GM18520 (cell line): ENCODE results near the gene TMEM234.

ENCODE experiments used
- ATAC-seq: cut with Tn5 transposase; IDR thresholded peaks from one replicate; pipeline ENCODE4 v1.9.1; 2021; ENCODE audit not compliant: unreplicated experiment

TMEM234 gene

GRCh38 chr1:32240140-32240951, 18.2 kb upstream of the TMEM234 start:
- ATAC-seq: no peak

DNA sequence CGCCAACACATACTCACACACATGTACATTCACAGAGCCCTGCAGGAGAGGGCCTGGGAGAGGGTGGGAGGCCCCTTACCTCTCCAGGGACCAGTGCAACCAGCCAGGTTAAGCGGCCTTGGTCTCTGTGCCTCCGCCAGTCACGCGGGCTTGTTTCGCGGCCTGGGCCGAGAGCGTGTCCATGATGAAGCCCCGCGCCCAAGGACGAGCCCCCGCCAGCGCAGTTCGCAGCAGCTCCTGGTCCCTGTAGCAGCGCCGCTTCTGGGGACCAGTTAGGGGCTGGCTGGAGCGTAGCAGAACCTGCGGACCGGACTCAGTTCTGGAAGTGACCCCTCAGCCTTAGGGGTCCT, 17.6 kb upstream of the TMEM234 start:
- ATAC-seq: no peak

DNA sequence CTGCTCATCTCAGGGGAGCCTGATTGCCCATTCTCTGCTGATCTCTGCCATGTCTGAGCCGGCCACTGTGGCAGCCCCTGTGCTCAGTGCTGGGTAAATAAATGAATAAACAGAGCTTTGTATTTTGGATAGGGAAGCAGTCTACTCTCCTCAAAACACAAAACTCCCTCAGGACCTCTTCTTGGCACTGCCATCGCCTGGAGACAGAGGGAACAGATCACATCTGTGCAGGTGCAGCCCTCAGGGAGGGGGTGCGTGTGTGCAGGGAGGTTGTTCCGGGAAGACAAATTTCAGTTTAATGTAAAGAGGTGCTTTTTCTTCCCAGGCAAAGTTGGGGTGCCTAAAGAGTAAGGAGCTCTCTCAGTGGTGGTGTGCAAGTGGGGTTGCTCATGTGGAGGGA, 17.2 kb upstream of the TMEM234 start:
- ATAC-seq: no peak

- no peak for ATAC-seq
These were observed 12.6 kb upstream of the TMEM234 start for GRCh38 chr1:32234792-32235191.

GRCh38 chr1:32232558-32233304, 10.6 kb upstream of the TMEM234 start:
- ATAC-seq: no peak

DNA sequence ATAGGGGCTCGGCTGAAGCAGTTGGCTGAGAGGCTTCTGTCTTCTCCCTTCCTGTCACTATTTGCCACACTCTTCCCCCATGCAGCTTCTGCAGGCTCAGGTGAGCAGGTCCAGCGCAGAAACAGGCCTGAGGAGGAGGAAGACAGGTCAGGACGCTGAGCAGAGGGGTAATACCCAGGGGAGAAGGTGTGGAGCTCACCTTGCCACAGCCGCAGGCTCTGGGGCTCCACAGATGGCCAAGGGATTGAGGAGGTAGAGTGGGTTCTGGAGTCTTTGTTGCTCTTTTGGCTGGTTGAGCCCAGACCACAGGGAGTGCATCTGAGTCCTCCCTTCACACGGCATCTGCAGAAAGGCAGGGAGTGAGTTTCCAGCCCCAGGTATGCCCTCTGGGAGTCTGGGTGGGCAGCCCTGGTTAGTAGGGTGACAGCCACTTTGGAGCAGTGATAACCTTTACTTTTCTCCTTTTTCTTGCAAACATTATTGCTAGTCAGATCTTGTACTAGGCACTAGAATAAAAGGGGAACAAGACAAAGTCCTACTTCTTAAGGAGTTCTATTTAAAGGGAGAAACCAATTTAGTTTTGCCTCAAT, 9.8 kb upstream of the TMEM234 start:
- ATAC-seq: no peak

GRCh38 chr1:32228771-32229170, 6.6 kb upstream of the TMEM234 start:
- no peak for ATAC-seq

DNA sequence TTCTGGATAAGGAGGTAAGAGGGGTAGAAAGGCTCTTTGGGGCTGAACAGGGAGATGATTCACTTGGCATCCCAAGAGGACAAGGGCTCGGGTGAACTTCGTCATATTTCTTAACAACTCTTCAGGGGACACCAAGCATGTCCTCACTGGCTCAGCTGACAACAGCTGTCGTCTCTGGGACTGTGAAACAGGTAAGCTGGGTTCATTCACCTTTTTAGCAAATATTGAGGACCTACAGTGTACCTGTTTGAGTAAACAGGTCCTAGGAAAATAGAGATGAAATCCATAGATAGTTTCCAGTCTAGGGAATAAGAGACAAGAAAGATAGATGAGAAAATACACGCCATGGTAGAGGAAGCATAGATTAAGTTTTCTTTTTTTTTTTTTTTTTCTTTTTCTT, 2.1 kb upstream of the TMEM234 start:
- ATAC-seq: no peak

- ATAC-seq: no peak
These were observed 1.5 kb upstream of the TMEM234 start for GRCh38 chr1:32223683-32224082.

DNA sequence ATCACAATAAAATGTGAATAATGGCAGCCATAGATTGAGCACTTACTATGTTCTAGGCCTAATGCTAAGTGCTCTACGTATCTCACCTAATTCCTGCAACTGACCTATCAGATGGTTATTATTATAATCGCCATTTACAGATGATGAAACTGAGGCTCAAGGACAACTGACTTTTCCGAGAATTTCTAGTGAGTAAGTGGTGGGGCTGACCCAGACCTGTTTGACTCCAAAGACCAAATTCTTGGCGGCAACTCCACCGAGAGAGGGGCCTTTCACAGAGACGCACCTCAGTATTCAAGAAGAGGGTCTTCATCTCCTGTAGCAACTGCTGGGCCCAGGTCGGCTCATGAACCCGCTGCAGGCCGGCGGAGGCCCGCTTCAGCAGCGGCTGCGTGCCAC, 573 bp downstream of the TMEM234 start:
- ATAC-seq: no peak

GRCh38 chr1:32220746-32221580, 1.2 kb downstream of the TMEM234 start:
- ATAC-seq: no peak

GRCh38 chr1:32219022-32219421, 3.1 kb downstream of the TMEM234 start:
- ATAC-seq: no peak

DNA sequence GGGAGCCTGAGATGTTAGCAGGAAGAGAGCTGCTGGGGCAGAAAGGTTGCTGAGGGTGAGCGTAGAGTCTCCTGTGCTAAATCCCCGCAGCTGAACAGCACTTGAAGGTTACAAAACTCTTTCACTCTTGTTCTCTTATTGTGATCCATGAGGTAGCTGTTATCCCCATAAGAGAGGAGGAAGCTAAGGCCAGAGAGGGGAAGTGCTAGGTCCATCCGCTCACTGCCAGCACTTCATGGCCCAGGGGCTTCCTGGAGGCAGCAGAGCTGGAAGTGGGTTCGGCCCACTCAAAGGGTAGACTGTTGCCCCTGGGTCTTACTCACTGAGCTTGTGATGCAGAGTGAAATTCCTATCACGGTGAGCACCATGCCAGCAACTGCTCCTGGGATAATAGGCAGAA, 5.6 kb downstream of the TMEM234 start:
- ATAC-seq: no peak

DNA sequence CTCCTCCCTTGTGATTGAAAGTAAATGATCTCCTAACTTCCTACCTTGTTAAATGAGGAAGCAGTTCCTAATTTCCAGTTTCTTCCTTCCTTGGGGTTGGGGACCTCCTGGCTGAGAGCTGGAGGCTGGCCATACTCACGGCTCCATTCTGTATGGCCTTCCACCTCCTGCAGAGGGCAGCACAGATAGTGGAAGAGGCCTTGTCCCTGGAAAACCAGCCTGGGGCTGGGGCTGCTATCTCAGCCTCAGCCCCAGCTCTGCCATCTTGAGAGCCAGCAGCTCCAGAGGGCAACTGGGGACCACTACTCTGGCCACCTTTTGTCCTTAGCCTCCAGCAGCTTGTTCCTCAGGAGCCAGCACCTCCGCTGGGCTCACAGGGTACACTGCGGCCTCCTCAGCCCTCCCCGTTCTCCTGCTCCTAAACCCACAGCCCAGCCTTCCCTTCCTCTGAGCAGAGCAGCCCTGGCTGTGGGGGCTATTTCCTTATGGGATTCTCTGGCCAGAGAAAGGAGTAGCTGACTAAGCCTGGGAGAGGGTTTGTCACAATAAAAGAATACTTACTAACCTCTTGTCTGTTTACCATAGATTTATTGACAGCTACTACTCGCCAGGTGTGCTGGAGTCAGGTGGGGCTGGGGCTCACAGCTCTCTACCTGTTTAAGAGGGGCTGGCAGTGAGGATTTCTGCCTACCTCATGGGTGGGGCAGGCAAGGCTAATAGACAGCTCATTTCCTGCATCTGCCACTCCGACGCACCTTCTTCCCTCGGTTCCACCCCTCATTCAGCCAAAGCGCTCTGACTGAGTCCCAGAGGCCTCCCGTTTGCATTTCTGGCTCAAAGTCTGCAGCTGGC, 6.3 kb downstream of the TMEM234 start:
- ATAC-seq: no peak

DNA sequence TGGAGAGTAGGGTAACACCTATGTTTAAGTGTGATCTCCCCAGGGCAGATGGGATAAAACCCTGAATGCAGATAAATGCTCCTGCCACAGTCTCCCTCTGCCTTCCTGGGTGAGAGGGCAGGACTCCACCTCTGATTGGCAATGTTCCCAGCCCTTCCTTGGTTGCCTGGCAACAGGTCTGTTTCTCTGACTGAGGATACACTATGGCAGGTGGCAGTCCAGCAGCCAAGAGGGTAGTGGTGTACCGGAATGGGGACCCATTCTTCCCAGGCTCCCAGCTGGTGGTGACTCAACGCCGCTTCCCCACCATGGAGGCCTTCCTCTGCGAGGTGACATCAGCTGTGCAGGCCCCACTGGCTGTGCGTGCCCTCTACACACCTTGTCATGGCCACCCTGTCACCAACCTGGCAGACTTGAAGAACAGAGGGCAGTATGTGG, 13.2 kb downstream of the TMEM234 start, which contains the start of gene DCDC2B:
Gene DCDC2B, plus strand, starts transcription at position 199 of the 438 bp plus-strand sequence. Its CDS starts 5 bp downstream, at position 204.
- no peak for ATAC-seq

GRCh38 chr1:32208469-32208868, 13.7 kb downstream of the TMEM234 start:
- no peak for ATAC-seq

- ATAC-seq: no peak
These were observed 16.5 kb downstream of the TMEM234 start, which contains the start of gene IQCC for GRCh38 chr1:32205401-32206370. IQCC (plus strand) TSS chr1:32205671; CDS start chr1:32205682, 11 bp downstream.

DNA sequence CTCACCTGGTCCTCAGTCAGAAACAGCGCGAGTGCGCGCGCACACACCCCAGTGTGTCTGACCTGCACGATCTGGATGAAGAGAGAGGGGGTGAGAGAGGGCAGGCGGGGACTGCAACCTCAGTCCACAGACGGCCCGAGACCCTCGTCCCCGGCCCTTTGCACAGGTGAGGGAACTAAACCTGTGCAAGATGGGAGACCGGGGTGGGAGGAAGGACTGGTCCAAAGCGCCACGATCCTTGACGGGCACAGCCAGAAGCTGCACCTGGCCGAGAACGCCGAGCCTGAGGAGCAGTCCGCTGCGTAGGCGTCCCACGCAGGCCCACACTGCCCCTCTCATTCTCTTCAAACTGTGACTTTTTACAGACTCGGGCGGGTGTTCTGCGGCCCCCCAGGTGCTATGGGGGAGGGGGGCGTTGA, 17.2 kb downstream of the TMEM234 start:
- ATAC-seq: no peak
